IMR-90 (cell line): ENCODE data around the gene ABR. TPM values are rescaled to one million over a fixed set of nuclear protein-coding genes. Genes with fewer than 3 reads are reported as not detected.
"Not testable (repeated sequence)": the region's sequence is repeated elsewhere in the genome, so short reads cannot be mapped to it uniquely, and the experiment has no call there.

Experiments used
- ATAC-seq: fragments of 200-7000 bp; cut with Tn5 transposase; 2 replicates; pipeline ENCODE4 v1.9.1; 2020; ENCODE audit warnings: low read depth, mild to moderate bottlenecking, moderate library complexity
- BruUV-seq: library from RNA; stranded (reverse); fragments of 400-500 nt; replicated peaks from 2 replicates; lab custom pipeline; 2021; lab: Mats Ljungman, UMichigan
- CTCF ChIA-PET: fragments of 300-600 bp; formaldehyde crosslinking; extraction: SDS; loops from one replicate; lab custom pipeline; 2021; ENCODE audit warnings: antibody characterized with exemption; lab: Yijun Ruan, JAX
- POLR2A ChIA-PET: fragments of 300-600 bp; sonication (Branson Sonifier 250); formaldehyde crosslinking; loops from one replicate; lab custom pipeline; 2022; ENCODE audit warnings: antibody characterized with exemption; ENCODE audit not compliant: unreplicated experiment; lab: Charles Lee
- DNase-seq: peaks from one replicate; pipeline ENCODE4 v3.0.0; 2013
- H2AFZ ChIP-seq: replicated peaks from 2 replicates; pipeline ENCODE3; 2013; ENCODE audit warnings: low read length, mild to moderate bottlenecking; ENCODE audit not compliant: poor library complexity
- H2AK5ac ChIP-seq: 2 replicates; pipeline ENCODE4 v1.6.1; 2013; ENCODE audit warnings: low read depth, low read length, inconsistent platforms
- H2AK9ac ChIP-seq: replicated peaks from 2 replicates; pipeline ENCODE3; 2013; ENCODE audit warnings: mild to moderate bottlenecking, low read depth, low read length, moderate library complexity; ENCODE audit not compliant: poor library complexity
- H2BK120ac ChIP-seq: 2 replicates; pipeline ENCODE4 v1.6.1; 2013; ENCODE audit warnings: low read depth, low read length, inconsistent platforms
- H2BK15ac ChIP-seq: 3 replicates; pipeline ENCODE4 v1.6.1; 2013; ENCODE audit warnings: low read depth, low read length, inconsistent platforms
- H2BK20ac ChIP-seq: 2 replicates; pipeline ENCODE4 v1.6.1; 2013; ENCODE audit warnings: low read depth, mild to moderate bottlenecking, inconsistent platforms, low read length, moderate library complexity
- H2BK5ac ChIP-seq: 2 replicates; pipeline ENCODE4 v1.6.1; 2013; ENCODE audit warnings: mild to moderate bottlenecking, low read depth, low read length, inconsistent platforms; ENCODE audit not compliant: poor library complexity, severe bottlenecking
- H3K14ac ChIP-seq: replicated peaks from 2 replicates; pipeline ENCODE4 v1.6.1; 2013; ENCODE audit warnings: low read depth, low read length, inconsistent platforms
- H3K18ac ChIP-seq: 2 replicates; pipeline ENCODE4 v1.6.1; 2013; ENCODE audit warnings: low read depth, low read length, control low read depth
- H3K23ac ChIP-seq: 2 replicates; pipeline ENCODE4 v1.6.1; 2013; ENCODE audit warnings: low read depth, low read length, inconsistent platforms
- H3K27ac ChIP-seq: 2 replicates; pipeline ENCODE4 v1.5.1; 2013; ENCODE audit warnings: mild to moderate bottlenecking, control low read depth, low read length; ENCODE audit not compliant: insufficient read depth
- H3K27me3 ChIP-seq: 2 replicates; pipeline ENCODE4 v1.6.1; 2013; ENCODE audit warnings: low read length; ENCODE audit not compliant: control insufficient read depth, insufficient read depth
- H3K36me3 ChIP-seq: 2 replicates; pipeline ENCODE4 v1.6.1; 2013; ENCODE audit warnings: low read length, mixed read lengths; ENCODE audit not compliant: control insufficient read depth, insufficient read depth
- H3K4ac ChIP-seq: 2 replicates; pipeline ENCODE4 v1.6.1; 2013; ENCODE audit warnings: low read depth, low read length, inconsistent platforms
- H3K4me1 ChIP-seq: 2 replicates; pipeline ENCODE4 v1.6.1; 2013; ENCODE audit warnings: low read length, mixed read lengths; ENCODE audit not compliant: control insufficient read depth, insufficient read depth
- H3K4me2 ChIP-seq: 2 replicates; pipeline ENCODE4 v1.6.1; 2013; ENCODE audit warnings: low read depth, mild to moderate bottlenecking, control low read depth, low read length, moderate library complexity
- H3K4me3 ChIP-seq: 2 replicates; pipeline ENCODE4 v1.5.1; 2013; ENCODE audit warnings: low read depth, mild to moderate bottlenecking, control low read depth, low read length, moderate library complexity; ENCODE audit not compliant: insufficient read depth
- H3K56ac ChIP-seq: 2 replicates; pipeline ENCODE4 v1.6.1; 2013; ENCODE audit warnings: low read length, inconsistent platforms; ENCODE audit not compliant: insufficient read depth; ENCODE audit errors: extremely low read depth
- H3K79me1 ChIP-seq, 2 experiments: 2 replicates each; pipeline ENCODE4 v1.6.1; 2013; ENCODE audit warnings: low read length in 2 of 2, inconsistent platforms in 1 of 2, low read depth in 1 of 2
- H3K9ac ChIP-seq: 2 replicates; pipeline ENCODE4 v1.6.1; 2013; ENCODE audit warnings: low read depth, low read length, control low read depth
- H3K9me1 ChIP-seq: 2 replicates; pipeline ENCODE4 v1.6.1; 2013; ENCODE audit warnings: low read length, inconsistent platforms; ENCODE audit not compliant: insufficient read depth
- H3K9me3 ChIP-seq: 2 replicates; pipeline ENCODE4 v1.6.1; 2013; ENCODE audit warnings: low read length; ENCODE audit not compliant: control insufficient read depth, insufficient read depth
- H4K20me1 ChIP-seq: 2 replicates; pipeline ENCODE4 v1.6.1; 2013; ENCODE audit warnings: low read length, inconsistent platforms; ENCODE audit not compliant: insufficient read depth
- H4K5ac ChIP-seq: 2 replicates; pipeline ENCODE4 v1.6.1; 2013; ENCODE audit warnings: mild to moderate bottlenecking, low read depth, low read length, control low read depth
- H4K8ac ChIP-seq, 2 experiments: 2 replicates each; pipeline ENCODE4 v1.6.1; 2013; ENCODE audit warnings: low read depth in 2 of 2, low read length in 2 of 2, control low read depth in 1 of 2, inconsistent platforms in 1 of 2
- H4K91ac ChIP-seq: 2 replicates; pipeline ENCODE4 v1.6.1; 2013; ENCODE audit warnings: low read depth, low read length, inconsistent platforms; ENCODE audit not compliant: insufficient read depth
- MXI1 ChIP-seq: IDR thresholded peaks from 2 replicates; pipeline ENCODE4 v1.6.1; 2012; ENCODE audit warnings: low read depth, mild to moderate bottlenecking, low read length, moderate library complexity, borderline replicate concordance
- USF2 ChIP-seq: fragments of 150-350 bp; IDR thresholded peaks from 2 replicates; pipeline ENCODE4 v1.6.1; 2017; ENCODE audit warnings: mild to moderate bottlenecking, antibody characterized with exemption, low read length, low read depth
- WGBS, 2 experiments: methylation state at CpG; one replicate each; pipeline versions ENCODE4 v1.1.5 to v1.1.7; 2013; ENCODE audit warnings: missing lambda C conversion rate in 2 of 2; ENCODE audit not compliant: insufficient read length in 1 of 2; ENCODE audit errors: extremely low coverage in 2 of 2; 5-methylcytosine and 5-hydroxymethylcytosine counted together
- dilution Hi-C: fragments of 300-500 bp; cut with HindIII; formaldehyde crosslinking; loops from one replicate; pipeline ENCODE4 v1.14.3; 2018; ENCODE audit warnings: low sequenced_read_pairs; ENCODE audit not compliant: unreplicated experiment
- in situ Hi-C: fragments of 300-500 bp; cut with MboI; formaldehyde crosslinking; loops from 3 replicates; pipeline ENCODE4 v1.14.3; 2019; ENCODE audit warnings: low sequenced_read_pairs, inconsistent platforms, mixed read lengths
- intact Hi-C: fragments of 100-400 bp; cut with micrococcal nuclease; formaldehyde crosslinking; loops from 2 replicates; pipeline ENCODE4 v1.10.0; 2022
- polyA plus RNA-seq, 3 experiments: library from polyadenylated mRNA; depleted of rRNA; stranded (reverse); fragments of >200 nt; gene quantifications; 2 replicates each; pipeline ENCODE4 v1.2.3, GENCODE V29; 2012; ENCODE audit warnings: low replicate concordance in 1 of 3
- total RNA-seq: library from RNA; depleted of rRNA; stranded (reverse); fragments of >200 nt; gene quantifications from 2 replicates; pipeline ENCODE4 v1.2.3, GENCODE V29; 2012

ABR gene
- total and polyA plus RNA-seq, 2 of the 4 experiments (the other 2 are of a cell fraction): 28.3 to 79.7 TPM

DNA sequence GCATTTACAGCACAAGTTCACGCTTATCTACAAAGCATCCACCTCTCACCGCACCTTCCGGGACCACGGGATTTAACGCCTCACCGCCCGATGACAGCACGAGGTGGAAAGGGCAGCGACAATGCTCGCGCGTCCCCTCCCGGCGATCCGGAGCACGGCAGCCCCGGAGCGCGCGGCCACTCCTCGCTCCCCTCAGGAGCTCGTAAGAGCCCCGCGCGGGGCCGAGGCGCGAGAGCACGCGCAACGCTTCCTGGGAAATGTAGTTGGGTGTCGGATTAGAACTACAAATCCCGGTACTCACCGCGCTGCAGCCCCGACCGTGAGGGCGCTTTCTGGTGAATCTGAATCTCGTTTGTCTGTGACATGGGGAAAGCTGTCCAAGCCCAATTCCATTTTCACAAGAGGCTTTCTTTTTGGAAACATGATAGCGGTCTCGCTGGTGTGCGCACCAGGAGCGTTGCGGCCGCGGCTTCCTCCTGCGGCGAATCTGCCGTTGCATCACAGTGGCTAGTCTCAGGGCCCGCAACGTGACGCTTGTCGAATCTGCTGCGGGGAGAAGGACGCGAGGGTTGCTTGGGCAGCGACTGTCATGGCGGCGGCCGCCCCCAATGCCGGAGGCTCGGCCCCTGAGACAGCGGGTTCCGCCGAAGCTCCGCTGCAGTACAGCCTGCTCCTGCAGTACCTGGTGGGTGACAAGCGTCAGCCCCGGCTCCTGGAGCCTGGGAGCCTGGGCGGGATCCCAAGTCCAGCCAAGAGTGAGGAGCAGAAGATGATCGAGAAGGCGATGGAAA, 183.0 kb downstream of the ABR start, which contains the start of gene TIMM22 (continued):
- TF ChIP-seq USF2: peak; percentile 89
- peak; percentile 91 for TF ChIP-seq MXI1

GRCh38 chr17:995324-995723, 184.5 kb downstream of the ABR start:
- peaks cover 21 to 29% of the 10 kb centered on the region in 2 experiments for H3K79me1 ChIP-seq
- dilution Hi-C loops: loop anchor here (25.0 kb wide), 1 partner anchor 208 kb away; the partner anchor contains the start of genes GLOD4 and MRM3

More at GRCh38 chr17:995324-995723, 184.5 kb downstream of the ABR start:
- intact Hi-C loops: loop anchor here (5.0 kb wide), 2 partner anchors 583 to 853 kb away; a partner anchor contains a TSS
- H2BK120ac ChIP-seq, H3K4me1 ChIP-seq, H3K27ac ChIP-seq, H2AK5ac ChIP-seq, POLR2A ChIA-PET, H2AFZ ChIP-seq, H3K4me3 ChIP-seq, H4K5ac ChIP-seq, H2BK20ac ChIP-seq, BruUV-seq, H3K9ac ChIP-seq, H2BK15ac ChIP-seq, H4K91ac ChIP-seq, H3K4me2 ChIP-seq, H3K14ac ChIP-seq, in situ Hi-C loops, H3K9me1 ChIP-seq, H3K18ac ChIP-seq, H4K8ac ChIP-seq, H3K27me3 ChIP-seq, H3K4ac ChIP-seq, H2BK5ac ChIP-seq, H3K56ac ChIP-seq, ATAC-seq, DNase-seq, H3K36me3 ChIP-seq, H2AK9ac ChIP-seq, H3K23ac ChIP-seq, H3K9me3 ChIP-seq: not testable (repeated sequence)
- WGBS, 2 experiments: 96% methylated on average over 4 of the region's 8 CpGs; no CpG with 5 or more reads in 1 of the 2 experiments
- CTCF ChIA-PET: interaction anchor here (1.9 kb wide), 1 partner anchor 14 kb away, joined by 7 read pairs; no protein-coding TSS in a partner anchor
- H4K20me1 ChIP-seq: peaks cover 20% of the 10 kb centered on the region
